ENCODE results near the gene MICU1. TPM values are rescaled to one million over a fixed set of nuclear protein-coding genes. Genes with fewer than 3 reads are reported as not detected.
"Not testable (repeated sequence)": the region's sequence is repeated elsewhere in the genome, so short reads cannot be mapped to it uniquely, and the experiment has no call there.

Gene MICU1
- total RNA-seq, 1 donor from 2014 or later: 48.2 TPM

DNA sequence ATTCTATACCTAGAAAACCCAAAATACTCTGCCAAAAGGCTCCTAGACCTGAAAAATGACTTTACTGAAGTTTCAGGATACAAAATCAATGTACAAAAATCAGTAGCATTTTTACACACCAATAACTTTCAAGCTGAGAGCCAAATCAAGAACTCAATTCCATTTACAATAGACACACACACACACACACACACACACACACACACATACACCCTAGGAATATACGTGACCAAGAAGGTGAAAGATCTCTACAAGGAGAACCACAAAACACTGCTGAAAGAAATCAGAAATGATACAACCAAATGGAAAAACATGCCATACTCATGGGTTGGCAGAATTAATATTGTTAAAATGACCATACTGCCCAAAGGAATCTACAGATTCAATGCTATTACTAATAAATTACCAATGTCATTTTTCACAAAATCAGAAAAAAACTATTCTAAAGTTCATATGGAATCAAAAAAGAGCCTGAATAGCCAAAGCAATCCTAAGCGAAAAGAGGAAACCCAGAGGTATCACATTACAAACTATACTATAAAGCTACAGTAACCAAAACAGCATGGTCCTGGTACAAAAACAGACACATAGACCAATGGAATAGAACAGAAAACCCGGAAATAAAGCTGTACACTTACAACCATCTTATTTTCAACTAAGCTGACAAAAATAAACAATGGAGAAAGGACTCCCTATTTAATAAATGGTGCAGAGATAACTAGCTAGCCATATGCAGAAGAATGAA lies 122.0 kb downstream of the MICU1 start:
- no peak for DNase-seq (ENCODE audit: low spot score)

DNA sequence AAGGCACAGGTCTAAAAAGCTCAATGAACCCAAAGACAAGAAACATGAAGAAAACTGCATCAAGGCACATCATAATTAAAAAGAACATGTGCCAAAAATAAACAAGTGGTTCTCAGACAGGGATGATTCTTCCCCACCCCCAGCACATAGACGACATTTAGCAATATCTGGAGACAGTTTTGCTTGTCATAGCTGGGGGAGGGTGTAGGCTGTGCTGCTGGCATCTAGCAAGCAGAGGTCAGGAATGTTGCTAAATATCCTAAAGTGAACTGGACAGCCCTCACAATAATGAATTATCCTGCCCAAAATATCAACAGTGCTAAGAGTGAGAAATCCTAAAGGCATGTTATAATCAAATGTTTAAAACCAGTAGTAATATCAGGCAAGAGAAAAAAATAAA lies 122.6 kb downstream of the MICU1 start:
- no peak for DNase-seq (ENCODE audit: low spot score)

DNA sequence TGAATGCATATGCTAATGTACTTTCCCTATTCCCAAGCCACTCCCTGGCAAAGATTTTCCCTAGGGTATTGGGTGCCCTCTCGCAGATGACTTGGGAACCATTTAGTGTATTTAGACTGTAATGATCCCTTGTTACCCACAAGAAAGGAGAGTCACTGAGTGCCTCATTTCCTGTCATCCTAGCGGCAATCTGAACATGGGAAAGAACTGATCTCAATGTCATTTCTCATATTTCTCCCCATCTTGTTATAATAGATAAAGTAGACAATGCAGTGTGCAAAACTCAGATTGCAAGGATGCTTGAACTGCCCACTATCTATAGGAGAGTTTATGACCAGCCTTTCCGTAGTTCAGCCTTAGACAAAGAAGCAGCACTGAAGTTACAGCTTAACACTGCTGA lies 123.3 kb downstream of the MICU1 start:
- DNase-seq (ENCODE audit: low spot score): no peak

DNA sequence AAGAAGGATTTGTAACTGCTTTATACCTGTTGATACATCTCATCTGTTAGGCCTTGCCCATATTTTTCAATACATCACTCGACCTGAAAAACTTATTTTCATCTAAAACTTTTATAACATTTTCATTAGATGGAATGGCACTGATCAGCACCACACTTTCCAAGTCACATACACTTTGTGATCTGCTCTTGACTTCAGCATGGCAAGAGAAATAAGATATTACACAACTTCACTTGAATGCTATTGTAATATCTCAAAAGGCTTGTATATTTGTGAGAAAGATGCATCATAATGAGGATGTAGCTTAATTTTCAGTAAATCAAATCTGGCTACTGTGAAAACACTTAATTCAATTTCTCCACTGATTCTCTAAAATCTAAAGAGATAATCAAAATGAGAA lies 126.2 kb downstream of the MICU1 start:
- DNase-seq (ENCODE audit: low spot score): no peak

- DNase-seq (ENCODE audit: low spot score): no peak
These were observed 134.9 kb downstream of the MICU1 start for GRCh38 chr10:72490951-72491350.

- no peak for DNase-seq (ENCODE audit: low spot score)
These were observed 138.4 kb downstream of the MICU1 start for GRCh38 chr10:72487521-72487920.

GRCh38 chr10:72487116-72487515 lies 138.8 kb downstream of the MICU1 start:
- no peak for DNase-seq (ENCODE audit: low spot score)

GRCh38 chr10:72485701-72486100 lies 140.2 kb downstream of the MICU1 start:
- DNase-seq (ENCODE audit: low spot score): no peak

GRCh38 chr10:72484521-72484920 lies 141.4 kb downstream of the MICU1 start:
- no peak for DNase-seq (ENCODE audit: low spot score)

- DNase-seq (ENCODE audit: low spot score): no peak
These were observed 142.4 kb downstream of the MICU1 start for GRCh38 chr10:72483471-72483870.

GRCh38 chr10:72480861-72481260 lies 145.0 kb downstream of the MICU1 start:
- DNase-seq (ENCODE audit: low spot score): no peak

DNA sequence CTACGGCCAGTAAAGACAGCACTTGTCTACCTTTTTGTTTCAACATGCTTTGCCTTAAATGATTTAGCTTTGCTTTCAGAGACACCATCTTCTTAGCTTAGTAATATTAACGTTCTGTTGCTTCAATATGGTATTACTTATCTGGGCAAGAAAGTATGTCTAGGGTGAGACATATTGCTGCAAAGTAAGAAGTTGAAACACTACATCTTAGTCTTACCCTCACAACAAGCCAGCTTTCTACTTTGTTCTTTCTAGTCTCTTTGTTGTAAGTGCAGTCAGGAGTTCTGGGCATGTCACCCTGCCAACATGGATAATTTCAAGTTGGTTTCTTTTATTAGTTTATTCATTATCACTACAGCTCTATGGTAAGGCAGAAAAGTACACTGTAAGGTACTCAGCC lies 148.4 kb downstream of the MICU1 start:
- DNase-seq (ENCODE audit: low spot score): no peak

DNA sequence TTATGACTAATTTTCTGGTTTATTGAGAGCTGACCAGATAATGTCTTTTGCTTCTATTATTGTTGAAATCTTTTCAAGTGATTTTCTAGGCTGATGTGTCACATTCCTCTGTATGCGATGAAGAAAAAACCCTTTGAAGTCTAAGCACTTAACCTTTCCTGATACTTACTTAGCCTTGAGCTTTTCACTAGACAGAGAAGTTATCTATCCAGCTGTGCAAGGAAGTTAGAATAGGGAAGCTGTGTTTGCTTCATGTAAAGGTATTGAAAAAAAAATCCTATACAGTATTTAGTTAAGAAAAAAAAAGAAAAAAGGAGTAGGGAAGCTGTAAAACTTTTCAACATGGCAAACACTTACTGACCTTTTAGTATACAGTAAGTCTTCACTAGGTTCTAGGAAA lies 153.6 kb downstream of the MICU1 start:
- no peak for DNase-seq (ENCODE audit: low spot score)

DNA sequence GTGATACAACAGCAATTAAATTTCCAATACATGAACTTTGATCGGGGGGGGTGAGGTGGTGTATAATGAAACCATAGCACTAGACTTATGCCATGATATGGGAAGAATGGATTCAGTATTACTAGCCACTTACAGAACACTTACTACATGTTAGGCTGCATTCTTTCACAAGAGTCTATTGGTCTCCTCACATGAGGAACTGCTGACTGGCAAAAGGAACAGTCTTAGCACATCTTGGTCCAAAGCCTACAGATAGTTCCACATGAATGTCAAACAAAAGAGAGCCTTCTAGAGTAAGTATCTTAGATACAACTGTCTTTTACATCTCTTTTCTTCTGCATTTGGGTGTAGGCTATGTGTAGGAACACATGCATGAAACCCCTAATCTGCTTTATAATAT lies 155.2 kb downstream of the MICU1 start:
- DNase-seq (ENCODE audit: low spot score): no peak

GRCh38 chr10:72467064-72467463 lies 158.8 kb downstream of the MICU1 start:
- DNase-seq (ENCODE audit: low spot score): not testable (repeated sequence)

DNA sequence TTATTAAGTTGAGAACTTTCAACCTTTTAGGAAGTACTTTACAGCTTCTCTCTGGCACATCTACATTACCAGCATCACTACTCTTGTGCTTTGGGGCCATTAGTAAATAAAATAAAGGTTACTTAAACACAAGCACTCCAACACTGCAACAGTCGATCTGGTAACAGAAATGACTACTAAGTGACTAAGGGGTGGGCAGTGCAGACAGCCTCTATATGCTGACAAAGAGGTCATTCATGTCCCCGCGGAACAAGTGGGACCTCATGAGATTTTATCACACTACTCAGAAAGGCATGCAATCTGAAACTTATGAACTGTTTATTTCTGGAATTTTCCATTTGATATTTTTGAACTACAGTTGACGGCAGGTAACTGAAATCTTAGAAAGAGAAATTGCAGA lies 159.9 kb downstream of the MICU1 start:
- DNase-seq (ENCODE audit: low spot score): no peak

- no peak for DNase-seq (ENCODE audit: low spot score)
These were observed 161.4 kb downstream of the MICU1 start for GRCh38 chr10:72464438-72464837.

DNA sequence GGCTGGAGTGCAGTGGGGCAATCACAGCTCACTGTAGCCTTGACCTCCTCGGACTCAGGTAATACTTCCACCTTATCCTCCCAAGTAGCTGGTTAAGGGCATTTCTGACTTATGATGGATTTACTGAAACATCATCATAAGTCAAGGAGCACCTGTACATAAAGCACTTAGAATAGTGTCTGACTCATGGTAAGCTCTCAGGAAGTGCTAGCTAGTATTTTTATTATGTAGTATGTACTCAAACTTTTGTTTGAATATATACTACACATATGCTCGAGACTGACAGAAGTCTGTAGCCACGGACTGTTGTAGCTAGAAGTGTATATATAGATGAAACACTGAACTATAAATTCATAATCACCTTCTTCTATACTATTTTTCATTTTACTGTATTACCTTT lies 163.6 kb downstream of the MICU1 start:
- DNase-seq (ENCODE audit: low spot score): no peak

DNA sequence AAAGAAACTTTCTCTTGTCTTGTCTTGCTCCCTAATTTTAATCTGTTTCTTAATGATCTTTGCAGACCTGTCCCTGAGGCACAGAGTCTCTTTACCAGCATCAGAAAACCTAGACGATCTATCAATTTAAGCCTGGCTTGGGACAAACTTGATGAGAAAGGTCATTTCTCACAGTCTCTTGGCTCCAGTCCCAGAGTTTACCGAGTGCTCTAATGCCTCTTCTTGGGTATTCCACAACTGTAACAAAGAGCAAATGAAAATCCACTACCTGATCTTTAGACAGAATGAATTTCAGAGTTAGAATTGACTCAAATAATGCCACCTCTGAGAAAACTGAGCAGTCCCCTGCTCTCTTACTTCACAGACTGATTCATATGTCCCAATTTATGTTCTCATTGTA lies 164.8 kb downstream of the MICU1 start:
- no peak for DNase-seq (ENCODE audit: low spot score)

GRCh38 chr10:72460284-72460876 lies 165.5 kb downstream of the MICU1 start:
- no peak for DNase-seq (ENCODE audit: low spot score)

DNA sequence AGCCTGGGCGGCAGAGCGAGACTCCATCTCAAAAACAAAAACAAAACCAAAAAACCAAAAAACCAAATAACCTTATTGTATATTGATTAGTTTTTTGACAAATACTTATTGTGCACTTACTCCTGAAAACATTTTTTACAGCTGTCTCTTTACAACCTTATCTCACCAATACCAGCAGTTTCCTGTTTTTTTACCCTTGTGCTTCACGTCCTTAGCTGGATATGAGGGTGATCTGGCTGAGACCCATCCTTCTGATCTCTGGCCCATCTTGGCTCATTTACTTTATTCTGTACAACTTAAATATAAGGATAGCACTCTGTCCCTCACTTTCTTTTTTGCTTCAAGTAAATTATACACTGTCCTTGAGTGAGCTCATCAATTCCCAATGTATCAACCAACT lies 166.6 kb downstream of the MICU1 start:
- no peak for DNase-seq (ENCODE audit: low spot score)

GRCh38 chr10:72455889-72456595 lies 169.8 kb downstream of the MICU1 start:
- DNase-seq (ENCODE audit: low spot score): no peak

DNA sequence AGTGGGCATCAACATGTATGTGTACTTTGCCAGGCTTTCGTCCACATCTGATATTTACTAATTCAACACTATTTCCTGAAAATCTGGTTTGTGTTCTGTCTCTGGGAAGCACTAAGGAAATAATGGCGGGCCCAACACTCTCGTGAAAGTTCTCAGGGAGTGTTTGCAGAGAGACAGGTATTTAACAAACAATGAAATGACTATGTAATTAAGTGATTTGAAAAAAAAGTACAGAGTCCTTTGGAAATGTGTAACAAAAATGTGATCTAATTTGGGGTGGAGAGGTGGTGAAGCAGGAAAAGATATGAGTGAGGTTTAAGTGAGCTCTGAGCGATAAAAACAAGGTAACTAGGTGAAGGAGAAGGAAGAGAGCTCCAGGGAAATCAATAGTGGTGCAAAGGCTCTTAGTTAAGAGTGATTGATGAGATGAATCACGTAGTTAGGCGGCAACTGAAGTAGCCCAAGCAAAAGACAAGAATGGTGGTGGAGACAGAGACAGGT lies 175.9 kb downstream of the MICU1 start:
- peak; percentile 45 for DNase-seq (ENCODE audit: low spot score)

All from ureter (tissue), 1 donor.